NCI-H1694 treated with DMSO at 0.1 percent for 48 hours (cell line): ENCODE data around the gene DEFB119.
"Not testable (repeated sequence)": the region's sequence is repeated elsewhere in the genome, so short reads cannot be mapped to it uniquely, and the experiment has no call there.

Experiments
- DNase-seq: peaks from one replicate; lab custom pipeline; 2025; lab: John Stamatoyannopoulos, UW

Gene DEFB119, protein sequence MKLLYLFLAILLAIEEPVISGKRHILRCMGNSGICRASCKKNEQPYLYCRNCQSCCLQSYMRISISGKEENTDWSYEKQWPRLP

DNA sequence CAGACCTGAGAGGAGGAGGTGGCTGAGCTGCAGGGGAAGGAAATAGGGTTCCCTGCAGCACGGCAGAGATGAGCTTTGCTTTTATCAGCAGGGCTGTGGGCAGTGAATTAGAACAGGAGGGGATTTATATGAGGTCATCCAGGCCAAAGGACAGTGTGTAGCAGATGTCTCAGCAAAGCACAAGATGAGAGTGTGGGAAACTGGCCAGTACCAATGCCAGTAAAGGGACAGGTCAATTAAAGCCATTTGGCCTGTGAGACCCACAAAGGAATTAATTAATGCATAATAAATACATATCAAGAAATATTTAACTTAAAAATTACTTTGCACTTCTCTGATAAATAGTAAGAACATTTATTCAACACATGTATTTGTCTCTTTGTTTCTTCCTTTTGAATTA is at the start of gene DEFB119:
DEFB119 (minus strand) TSS at position 101 of the 400 bp plus-strand sequence. CDS start 107 bp downstream, outside the sequence.
- no peak for DNase-seq

- DNase-seq, result no peak
Measured at GRCh38 chr20:31430568-31431115, 40.3 kb upstream of the DEFB119 start.

- DNase-seq, result not testable (repeated sequence)
Measured at GRCh38 chr20:31427576-31427975, 37.2 kb upstream of the DEFB119 start.

DNA sequence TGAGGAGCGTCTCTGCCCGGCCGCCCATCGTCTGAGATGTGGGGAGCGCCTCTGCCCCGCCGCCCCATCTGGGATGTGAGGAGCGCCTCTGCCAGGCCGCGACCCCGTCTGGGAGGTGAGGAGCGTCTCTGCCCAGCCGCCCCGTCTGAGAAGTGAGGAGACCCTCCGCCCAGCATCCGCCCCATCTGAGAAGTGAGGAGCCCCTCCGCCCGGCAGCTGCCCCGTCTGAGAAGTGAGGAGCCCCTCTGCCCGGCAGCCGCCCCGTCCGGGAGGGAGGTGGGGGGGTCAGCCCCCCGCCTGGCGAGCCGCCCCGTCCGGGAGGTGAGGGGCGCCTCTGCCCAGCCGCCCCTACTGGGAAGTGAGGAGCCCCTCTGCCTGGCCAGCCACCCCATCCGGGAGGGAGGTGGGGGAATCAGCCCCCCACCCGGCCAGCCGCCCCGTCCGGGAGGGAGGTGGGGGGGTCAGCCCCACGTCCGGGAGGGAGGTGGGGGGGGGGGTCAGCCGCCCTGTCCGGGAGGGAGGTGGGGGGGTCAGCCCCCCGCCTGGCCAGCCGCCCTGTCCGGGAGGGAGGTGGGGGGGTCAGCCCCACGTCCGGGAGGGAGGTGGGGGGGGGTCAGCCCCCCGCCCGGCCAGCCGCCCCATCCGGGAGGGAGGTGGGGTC is 36.6 kb upstream of the DEFB119 start:
- not testable (repeated sequence) for DNase-seq

DNA sequence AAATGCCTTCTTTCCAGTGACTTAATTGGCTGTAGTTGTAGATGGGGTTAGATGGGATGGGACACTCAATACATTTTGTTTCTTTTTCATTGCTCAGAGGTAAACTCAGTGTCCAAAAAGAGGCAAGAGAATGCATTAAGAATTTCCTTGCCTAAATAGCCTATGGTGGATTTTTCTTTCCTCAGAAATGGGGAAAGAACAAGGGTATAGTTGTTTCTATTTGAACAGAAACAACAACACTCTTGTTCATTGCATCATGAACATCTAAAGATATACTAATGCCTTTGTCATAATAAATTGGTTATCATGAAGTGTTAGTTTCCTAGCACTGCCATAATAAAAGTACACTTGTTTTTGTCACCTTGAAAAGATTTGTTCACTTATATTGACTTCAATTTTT is 35.4 kb upstream of the DEFB119 start:
- DNase-seq, result no peak

GRCh38 chr20:31418307-31418706 is 27.9 kb upstream of the DEFB119 start:
- DNase-seq, result no peak

DNA sequence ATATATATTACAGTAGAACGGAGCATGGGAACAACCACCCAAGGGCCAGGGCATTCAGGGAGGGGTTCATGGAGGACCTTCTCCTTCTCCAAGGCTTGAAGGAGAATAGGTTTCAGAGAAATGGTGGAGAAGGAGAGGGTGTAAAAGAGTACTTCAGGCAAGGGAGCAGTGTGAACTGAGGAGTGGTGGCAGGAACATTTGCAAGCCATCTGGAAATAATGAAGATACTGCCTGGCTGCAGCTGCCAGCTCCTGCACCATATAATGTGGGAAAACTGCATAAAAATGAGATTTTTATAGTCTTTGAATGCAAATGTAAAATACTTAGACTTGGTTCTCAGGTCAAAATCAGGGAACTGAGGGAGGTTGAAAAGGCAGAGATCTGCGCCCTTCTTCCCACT is 25.3 kb upstream of the DEFB119 start:
- DNase-seq, result no peak

- no peak for DNase-seq
Measured at GRCh38 chr20:31414381-31414780, 24.0 kb upstream of the DEFB119 start.

GRCh38 chr20:31410011-31410410 is 19.6 kb upstream of the DEFB119 start:
- DNase-seq, result no peak

DNA sequence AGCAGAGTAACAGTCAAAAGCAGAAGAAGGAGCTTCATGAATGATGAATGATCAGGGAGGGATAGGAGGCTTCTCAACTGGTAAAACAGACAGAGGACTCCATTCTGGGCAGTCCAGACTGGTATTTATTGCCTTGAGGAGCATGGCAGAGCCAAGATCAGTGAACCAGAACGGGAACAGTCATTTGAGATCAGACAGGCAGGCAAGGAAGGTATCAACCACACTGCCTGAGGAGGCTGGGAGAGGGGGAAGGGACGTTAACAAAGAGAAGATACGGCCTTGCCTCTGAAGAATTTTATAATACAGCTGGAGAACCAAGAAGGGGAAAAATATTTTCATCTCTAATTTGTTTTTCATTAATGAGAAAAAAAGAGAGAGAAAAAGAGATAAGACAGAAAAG is 15.7 kb upstream of the DEFB119 start, which contains the start of gene DEFB121:
DEFB121 (minus strand) TSS at position 101 of the 400 bp plus-strand sequence; CDS start at position 38, 63 bp downstream.
- DNase-seq, result no peak

- DNase-seq, result no peak
Measured at GRCh38 chr20:31403886-31404285, 13.5 kb upstream of the DEFB119 start.

GRCh38 chr20:31394900-31395299 is 4.5 kb upstream of the DEFB119 start:
- no peak for DNase-seq

DNA sequence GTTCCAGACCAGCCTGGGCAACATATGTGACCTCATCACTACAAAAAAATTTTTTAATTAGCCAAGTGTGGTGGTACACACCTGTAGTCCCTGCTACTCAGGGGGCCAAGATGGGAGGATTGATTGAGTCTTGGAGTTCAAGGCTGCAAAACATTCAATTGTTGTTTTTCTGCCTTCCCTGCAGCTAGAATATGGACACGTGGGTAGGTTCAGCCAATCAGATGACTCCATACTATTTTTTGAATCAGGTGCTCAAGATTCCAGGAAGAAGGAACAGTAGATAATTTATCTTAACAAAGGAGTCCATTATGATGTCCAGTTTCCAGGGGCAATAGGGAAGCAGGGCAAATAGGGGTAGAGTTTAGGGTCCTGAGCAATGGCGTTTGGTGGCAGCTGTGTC is 2.4 kb upstream of the DEFB119 start:
- DNase-seq, result no peak

DNA sequence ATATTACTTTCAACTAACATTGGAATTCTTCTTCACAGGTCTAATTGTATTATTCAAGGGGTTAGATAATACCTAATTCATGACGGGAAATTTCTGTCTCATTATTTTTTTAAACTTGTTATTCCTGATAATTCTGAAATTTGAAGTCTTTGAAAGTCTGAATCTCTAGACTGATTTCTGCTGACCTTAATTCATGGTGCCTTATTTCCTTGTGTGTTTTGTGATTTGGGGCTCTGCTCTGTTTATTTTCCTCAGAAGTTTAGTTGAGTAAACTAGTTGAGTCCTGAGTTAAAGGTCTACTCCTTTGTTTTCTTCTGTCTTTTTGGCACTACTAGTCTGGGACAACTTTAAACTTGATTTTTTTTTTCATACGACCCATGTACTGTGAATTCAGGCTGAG is 16.0 kb downstream of the DEFB119 start:
- DNase-seq, result no peak

GRCh38 chr20:31368301-31368700 is 22.1 kb downstream of the DEFB119 start, which contains the start of gene DEFB118:
Gene DEFB118, plus strand, starts transcription at chr20:31368601. Its CDS starts 50 bp downstream, at chr20:31368651.
- no peak for DNase-seq

DNA sequence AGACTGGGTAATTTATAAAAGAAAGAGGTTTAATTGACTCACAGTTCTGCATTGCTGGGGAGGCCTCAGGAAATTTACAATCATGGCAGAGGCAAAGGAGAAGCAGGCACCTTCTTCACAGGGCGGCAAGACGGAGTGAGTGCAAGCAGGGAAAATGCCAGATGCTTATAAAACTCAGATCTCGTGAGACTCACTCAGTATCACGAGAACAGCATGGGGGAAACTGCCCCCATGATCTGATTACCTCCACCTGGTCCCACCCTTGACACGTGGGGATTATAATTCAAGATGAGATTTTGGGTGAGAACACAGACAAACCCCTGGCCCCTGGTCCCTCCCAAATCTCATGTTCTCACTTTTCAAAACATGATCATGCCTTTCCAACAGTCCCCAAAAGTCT is 26.1 kb downstream of the DEFB119 start:
- DNase-seq, result not testable (repeated sequence)

GRCh38 chr20:31363295-31363694 is 27.1 kb downstream of the DEFB119 start:
- no peak for DNase-seq

GRCh38 chr20:31355981-31356380 is 34.4 kb downstream of the DEFB119 start:
- no peak for DNase-seq

GRCh38 chr20:31341470-31341869 is 48.9 kb downstream of the DEFB119 start:
- DNase-seq, result no peak

- DNase-seq, result no peak
Measured at GRCh38 chr20:31330893-31331292, 59.5 kb downstream of the DEFB119 start.
